ENCODE data around the gene PLAC9.

Gene PLAC9

DNA sequence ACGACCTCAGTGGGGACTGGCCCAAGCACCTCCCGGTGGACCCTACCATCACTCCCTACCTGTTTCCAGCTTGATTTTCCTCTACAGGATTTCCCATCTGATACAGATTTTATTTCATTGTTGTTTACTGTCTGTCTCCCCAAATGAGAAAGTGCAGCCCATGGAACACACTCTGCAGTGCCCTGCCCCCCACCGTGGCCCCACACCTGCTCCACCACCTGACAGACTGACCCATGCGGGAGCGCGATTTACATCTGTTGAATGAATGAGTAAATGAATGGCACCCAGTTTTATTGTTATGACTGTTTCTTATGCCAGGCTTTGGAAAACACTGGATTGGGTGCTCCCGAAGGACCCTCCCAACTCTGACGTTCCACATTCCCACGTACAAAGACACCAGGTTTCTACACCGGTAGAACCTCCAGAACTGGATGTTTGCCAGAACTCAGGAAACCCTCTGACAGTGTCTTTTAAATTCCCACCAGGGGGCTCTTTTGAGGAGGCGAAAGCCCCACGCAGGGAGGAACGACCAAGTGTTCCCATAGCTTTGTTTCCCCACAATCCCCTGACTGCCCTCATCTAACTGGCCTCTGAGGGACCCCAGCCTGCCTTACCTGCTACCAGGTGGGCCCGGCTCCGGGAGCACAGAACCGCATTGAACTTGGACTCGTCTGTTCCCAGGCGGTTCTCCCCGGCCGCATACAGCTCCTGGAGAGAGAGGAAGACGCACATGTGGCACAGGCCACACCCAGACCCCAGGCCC is 29.0 kb downstream of the PLAC9 start:
- no peak for DNase-seq

DNA sequence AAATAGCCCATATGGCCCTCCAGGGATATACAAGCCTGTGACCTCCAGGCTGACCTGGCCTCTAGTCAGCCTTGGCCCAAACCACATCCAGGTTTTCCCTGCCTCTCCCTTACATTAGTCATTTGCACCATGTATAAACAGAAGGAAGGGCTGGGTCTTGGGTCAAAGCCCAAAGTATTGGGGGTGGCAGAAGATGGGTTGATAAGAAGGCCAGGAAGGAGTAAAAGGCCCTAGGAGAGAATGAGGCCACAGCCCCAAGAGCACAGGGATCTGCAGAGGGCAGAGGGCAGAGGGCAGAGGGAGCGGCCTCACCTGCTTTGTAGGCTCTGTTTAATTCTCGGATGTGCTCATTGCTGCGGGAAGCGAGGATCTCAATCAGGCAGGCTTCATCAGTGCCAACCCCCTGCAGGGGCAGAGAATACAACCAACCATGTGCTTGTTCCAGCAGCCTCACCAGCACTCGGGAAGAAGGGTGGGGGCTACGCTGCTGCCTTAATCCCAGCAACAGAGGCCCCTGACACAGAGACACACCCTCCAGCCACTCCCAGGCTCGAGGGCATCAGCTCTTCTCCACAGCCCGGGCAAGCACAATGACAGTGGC is 31.3 kb downstream of the PLAC9 start:
- DNase-seq: no peak

DNA sequence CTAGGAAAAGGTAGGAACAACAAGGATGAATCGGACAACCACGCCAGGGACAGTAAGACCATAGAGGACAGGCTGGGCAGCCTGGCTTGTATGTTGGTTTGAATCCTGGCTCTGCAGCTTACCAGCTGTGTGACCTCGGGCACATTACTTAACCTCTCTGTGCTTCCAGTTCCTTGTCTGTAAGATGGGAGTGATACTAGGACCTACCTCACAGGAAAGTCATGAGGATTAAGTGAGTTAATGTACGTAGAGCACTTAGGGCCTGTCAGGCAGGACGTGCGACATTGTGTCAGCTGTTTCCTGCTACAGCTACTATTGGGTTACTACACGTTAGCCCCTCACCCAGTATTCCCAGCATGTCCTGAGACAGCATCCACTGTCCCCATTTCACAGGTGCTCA is 32.1 kb downstream of the PLAC9 start:
- DNase-seq: no peak

DNA sequence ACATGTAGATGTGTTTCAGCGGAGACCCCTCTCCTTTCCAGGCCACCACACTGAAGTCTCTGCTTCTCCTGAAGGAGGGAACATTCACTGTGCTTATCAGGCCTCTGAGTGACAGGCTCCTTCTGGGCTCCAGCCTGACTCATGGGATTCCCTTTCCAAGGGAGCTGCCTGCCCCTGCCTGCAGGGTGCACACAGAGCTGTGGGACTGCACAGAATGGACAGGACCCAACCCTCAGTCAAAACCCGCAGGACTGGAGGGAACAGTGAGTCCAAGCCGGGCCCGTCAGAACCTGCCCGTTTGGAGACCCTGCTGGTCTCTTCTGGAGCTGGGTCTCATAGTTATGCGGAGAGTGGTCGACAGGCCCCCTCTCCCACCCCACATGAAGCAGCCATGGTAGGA is 32.6 kb downstream of the PLAC9 start:
- no peak for DNase-seq

DNA sequence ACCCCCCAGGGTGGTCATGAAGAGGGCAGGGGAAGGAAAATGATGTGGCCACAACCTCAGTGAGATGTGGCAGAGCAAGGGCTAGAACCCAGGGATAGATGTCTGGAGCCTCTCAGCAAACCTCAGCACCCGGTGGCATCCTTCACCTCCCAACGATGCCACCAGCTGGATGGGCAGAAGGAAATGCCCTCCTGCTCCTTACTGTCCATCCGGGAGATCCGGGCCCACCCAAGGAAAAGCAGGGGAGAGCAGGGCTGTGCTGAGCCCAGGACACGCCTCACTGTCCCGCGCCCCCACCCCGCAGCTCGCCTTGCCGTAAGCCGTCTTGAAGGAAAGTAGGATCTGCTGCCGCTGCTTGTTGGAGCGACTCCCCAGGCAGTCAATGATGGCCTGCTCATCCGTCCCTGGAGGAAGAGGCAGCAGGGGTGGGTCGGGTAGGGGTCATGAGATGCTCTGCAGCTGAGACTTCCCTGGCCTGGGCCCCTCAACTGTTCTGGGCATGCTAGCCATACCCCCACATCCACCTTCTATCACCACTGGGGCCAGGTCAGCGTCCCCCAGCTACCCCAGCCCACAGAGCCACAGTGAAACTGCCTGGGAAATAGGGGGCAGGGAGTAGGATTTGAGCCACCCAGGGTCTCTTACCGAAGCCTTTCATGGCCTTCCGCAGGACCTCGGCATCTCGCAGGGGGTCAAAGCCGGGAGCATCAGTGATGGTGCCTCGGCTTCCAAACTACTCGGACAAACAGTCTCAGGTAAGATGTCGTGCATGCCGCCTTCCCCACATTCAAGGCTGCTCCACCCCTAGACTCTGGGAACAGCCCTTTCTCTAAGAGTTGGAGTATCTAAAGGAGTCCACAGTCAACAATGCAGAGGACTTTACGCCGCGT is 34.3 kb downstream of the PLAC9 start:
- no peak for DNase-seq

DNA sequence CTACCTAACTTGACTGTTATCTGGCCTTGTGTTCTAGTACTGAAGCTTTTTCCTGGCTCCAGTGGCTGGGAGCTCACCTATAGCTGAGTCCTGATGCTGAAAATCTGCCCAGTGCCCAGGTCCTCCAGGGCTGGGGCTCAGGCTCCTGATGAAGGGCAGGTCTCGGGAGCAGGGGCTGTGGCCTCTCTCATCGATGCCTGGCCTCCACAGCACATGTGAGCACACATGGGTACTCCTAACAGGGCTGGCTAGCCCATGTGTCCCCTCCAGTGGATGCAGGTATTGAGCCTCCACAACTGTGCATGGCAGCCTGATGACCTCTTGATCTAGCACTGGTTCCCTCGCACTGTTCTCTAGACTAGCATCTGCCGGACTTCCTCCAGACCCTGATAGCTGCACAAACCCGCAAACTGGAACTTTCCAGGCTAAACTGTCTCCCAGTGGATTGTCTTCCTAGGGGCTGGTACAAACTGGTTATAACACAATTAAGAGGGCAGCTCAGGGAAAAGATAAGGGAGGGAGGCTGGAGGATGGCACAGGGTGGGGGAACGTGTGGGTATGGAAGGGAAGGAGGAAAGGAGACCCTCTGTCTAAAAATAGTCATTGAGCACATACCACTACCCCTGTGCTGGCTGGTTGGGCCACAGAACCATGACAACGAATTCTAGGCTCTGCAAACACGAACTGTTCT is 35.1 kb downstream of the PLAC9 start:
- no peak for DNase-seq

DNA sequence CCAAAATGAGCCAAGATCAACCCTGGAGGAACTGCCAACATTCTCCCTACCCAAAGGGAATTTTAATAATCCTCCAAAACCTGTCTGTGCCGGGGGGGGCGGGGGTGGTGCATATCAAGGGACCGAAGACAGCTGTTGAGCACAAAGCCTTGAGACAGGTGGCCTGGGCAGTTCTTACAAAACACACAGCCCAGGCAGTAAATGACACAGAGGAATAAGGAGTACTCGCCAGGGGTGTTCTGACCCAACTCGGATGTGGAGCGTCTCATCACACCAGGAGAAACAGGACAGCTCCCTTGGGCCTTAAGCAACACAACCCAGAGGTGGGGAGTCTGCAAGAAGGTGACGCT is 35.6 kb downstream of the PLAC9 start:
- DNase-seq: no peak

DNA sequence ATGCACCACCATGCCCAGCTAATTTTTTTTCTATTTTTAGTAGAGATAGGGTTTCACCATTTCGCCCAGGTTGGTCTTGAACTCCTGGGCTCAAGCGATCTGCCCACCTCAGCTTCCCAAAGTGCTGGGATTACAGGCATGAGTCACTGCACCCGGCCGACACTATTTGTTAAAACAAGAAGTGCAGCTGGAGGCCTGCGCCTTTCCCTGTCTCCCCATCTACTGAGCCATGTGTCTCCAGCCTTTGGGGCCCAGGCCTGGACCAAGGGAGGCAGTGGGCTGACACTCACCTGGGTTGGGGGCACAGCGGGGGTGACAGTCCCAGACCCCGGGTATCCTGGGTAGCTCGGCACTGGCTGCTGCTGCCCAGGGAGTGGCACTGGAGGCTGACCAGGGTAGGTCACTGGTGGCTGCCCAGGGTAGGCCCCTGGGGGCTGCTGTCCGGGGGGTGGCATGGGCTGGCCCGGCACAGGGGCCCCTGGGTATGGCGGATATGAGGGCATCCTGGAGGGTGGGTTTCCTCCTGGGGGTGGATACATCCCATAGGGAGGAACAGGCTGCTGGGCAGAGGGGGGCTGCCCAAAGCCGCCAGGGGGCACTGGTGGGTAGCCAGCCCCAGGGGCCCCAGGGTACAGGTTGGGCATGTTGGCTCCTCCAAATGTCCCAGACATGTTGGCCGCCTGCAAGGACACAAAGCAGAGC is 36.3 kb downstream of the PLAC9 start:
- peak; percentile 18 for DNase-seq

DNA sequence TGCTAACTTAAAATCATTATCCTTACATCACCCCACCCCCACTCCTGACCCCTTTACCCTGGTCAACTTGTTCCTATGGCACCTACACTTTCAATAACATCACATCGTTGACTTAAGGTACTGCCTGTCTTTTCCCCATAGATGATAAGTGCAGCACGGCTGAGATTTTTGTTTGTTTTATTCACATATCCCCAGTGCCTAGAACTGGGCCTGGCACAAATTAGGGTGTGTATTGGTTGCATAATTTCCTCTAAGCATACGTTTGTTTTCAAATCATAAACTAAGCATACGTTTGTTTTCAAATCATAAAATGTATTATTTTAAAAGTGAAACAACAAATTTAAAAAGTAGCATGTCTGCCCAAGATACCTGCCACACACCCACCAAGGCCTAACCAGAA is 37.5 kb downstream of the PLAC9 start:
- no peak for DNase-seq

DNA sequence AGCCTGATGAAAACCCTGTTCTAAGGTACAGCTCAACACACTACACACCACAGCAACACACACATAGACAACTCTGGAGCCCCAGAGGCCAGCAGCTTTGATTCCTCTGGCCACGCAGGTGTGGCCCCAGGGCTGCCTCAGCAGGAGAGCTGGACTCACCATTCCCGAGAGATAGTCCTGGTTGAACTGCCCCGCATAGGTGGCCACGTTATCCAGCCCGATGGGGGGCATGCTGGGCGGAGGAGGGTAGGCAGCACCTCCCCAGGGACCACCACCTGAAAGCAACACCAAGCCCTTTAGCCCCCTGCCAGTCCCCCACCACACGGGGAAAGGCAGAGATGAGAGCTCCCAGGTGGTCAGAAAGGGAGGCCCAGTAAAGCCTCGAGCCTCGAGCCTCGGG is 38.1 kb downstream of the PLAC9 start:
- no peak for DNase-seq

DNA sequence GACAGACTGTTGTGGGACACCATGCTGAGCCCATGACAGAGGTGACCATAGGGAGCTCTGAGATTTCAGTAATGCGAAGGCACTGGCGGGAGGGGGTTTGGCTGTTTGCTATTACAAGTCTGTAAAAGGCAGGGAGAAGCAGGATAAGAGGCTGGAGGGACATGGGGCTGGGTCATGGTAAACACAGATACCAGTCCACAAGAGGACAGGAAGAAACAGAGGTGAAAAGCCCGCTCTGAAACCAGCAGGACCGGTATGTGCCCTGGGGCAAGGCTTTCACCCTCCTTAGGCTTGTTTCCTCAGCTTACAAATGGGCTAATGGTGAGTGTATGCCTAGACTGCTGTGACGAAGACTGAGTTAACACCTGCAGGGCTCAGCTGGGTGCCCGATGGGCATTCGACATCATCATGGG is 38.7 kb downstream of the PLAC9 start:
- no peak for DNase-seq

DNA sequence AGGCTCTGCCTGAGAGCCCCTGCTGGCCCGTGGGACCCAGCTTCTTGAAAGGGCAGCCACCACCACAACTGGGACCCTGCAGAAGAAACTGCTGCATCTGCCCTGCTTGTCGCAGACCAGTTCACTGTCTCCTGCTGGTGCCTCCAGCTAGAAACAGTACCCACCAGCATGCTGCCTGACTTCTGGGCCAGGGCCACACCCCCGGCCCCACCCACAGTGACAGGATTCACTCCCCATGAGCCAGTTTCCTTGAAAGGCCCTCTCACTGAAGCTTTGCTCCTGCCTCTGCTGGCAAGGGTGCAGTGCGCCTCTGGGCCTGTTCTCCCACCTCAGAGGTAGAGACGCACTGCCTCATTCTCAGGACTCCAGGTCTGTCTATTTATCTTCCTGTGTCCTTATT is 40.4 kb downstream of the PLAC9 start:
- DNase-seq: no peak

DNA sequence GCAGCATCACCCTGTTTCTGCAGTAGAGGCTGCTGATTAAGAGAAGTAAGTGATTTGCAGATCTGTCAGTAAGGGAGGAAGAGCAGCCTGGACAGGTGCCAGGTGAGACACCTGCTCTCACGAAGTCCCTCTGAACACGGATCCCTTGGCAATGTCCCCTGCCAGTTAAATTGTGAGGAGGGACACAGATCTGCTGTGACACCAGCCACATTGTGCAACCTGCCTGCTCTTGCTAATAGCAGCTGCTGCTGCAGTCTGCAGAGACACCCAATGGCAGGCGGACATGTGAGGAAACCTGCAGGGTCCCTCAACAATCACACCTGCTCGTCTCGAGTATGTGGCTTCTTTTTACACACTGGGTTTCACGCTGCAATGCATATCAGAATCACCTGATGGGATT is 40.9 kb downstream of the PLAC9 start:
- DNase-seq: no peak

DNA sequence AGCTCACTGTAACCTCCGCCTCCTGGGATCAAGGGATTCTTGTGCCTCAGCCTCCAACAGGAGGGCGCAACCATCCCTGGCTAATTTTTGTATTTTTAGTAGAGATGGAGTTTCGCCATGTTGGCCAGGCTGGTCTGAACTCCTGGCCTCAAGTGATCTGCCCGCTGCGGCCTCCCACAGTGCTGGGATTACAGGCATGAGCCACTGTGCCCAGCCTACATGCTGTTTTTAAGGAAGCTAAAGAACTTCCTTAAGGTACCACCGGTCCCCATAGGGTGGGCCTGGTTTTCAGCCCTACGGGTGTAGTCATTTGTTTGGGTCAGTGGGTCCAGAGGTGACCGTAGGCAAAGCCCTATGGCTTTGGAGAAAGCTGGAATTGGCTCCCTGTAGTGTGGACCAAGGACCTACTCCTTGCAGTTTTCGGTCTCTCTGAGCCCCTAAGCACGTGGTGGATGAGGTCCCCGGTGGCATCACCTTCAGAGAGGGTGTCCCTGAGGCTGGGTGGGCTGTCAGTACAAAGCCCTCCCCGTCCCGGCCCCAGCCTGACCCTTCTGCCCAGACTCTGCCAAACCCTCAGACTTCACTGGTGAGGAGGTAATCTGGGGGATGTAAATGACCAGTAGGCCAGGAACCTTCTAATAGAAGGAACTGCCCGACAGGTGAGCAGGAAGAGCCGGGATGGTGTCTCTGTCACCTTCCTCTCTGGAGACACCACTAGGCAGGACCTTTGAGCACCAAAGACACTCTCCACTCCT is 42.3 kb downstream of the PLAC9 start:
- DNase-seq: no peak

DNA sequence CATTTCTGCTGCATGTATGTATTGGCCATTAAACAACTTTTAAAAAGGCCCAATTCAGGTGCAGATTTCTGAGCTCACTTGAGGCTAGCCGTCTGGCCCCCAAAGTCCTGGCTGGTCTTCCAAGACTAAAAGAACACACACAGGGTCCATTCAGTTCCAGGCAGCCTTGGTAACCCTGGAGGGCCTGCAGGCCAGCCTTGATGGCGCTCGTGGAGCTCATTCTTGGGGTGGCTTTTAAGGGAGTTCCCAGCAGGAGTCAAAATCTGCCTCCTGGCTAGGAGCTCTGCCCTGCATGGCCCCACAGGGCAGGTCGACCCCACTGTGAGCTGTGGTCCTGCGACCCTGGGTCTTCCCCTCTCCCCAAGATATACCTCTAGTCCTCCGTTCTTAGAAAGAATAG is 44.0 kb downstream of the PLAC9 start:
- DNase-seq: no peak

DNA sequence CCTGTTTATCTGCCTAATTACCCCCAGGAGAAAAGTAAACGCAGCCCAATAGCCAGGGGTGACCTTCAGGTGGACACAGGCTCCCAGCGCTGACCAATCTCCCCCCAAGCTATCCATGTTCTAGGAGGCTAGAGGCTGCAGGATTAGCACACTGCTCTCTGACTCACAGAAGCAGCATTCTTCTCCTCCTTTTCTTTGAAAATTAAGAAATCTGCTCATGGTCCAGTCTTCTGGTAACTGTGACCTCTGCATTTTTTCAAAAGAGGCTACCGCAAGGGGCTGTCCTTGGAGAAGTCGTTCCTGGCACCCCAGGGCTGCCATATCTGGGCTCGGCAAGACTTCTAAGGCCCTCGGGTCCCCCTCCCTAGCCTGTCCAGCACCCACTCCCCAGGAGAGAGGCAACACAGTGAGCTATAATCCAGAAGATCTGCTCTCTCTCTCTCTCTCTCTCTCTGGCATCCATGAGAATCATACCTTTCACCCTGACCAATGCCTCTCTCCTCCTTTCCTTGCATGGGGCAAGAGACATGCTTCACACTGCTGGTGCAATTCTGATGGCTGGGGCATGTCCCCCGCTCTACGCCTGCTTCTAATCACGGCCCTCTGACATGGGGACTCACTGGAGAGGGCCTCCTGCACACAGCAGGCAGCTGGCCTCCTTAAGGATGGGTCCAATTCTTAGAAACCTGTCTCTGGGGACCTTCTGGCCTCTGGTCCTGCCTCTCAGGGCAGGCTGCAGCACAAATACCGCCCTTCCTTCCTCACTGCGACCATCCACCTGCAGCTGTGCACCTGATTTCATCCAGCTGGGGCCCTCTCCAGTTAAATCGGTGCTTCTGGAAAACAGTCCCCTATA is 45.5 kb downstream of the PLAC9 start:
- DNase-seq: no peak

DNA sequence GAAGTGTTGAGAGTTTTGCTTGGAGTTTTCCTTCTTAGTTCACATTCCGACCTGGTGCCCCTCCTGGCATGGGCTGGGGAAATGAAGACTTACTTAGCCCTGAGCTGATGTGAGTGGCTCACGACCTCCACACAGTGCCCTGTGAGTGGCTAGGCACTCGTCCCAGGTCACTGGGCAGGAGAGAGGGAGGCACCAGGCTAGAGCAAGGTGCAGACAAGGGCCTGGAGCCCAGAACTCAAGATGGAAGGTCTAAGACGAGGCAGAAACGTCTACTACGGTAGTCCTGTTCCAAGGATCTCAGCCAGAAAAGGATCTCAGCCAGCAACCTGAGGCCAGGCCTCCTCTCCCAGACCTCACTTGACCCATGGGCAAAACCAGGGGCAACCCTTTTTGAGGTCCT is 50.5 kb downstream of the PLAC9 start:
- DNase-seq: no peak

DNA sequence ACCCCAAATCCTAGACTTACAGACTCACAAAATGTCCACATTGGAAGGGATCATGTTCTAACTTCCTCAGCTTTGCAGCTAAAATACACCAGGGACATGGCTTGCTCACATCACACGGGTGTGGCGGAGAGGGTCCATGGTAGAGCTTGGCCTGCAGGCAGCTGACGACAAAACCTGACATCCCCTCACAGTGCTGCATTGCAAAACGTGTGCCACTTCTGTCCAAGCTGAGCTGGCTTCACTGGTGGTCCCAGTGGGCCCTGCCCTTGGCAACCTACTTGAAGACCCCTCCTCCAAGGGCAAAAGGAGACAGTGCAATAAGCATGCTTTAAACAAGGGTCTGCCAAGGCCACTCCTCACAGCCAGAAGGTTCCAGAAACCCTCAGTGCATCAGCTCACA is 50.9 kb downstream of the PLAC9 start:
- no peak for DNase-seq

DNA sequence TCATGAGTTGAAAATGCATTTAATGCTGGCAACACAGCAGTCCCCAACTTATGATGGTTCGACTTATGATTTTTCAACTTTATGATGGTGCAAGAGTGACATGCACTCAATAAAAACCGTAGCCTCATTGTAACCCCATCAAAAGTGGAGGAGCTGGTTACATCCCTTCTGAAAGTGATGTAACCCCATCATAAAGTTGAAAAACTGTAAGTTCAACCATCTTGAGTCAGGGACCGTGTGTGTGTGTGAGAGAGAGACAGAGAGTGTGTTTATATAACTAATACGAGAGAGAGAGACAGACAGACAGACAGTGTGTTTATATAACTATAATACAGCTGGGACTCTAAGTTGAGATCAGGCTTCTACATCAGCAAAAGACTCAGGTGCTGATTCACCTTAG is 51.8 kb downstream of the PLAC9 start:
- no peak for DNase-seq

DNA sequence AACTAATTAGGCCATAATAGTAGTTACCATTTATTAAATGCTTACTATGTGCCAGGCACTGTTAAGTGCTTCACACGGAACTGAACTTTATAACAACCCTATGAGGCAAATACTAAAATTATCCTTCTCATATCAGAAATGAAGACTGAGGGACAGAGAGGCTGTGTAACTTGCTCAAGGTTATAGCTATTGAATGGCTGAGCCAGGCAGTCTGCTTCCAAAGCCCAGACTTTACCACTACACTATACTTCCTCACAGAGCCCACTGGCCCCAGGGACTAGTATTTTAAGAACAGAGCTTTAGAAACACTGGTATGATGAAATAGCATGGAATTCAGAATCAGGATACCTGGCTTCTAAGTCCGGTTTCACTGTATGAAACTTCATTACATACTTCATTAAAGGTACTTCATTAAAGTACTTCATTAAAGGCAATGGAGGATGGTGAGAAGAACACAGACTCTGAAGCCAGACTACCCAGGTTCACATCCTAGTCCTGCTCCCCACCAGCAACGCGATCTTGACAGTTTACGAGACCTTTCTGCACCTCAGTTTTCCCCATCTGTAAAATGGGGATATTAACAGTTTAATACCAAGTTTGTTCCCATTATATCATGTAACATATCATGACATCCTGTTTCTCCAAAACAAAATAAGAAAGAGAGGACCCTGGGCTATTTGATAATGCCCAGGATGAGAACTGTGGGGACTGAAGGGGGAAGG is 53.2 kb downstream of the PLAC9 start:
- no peak for DNase-seq

All from stimulated activated CD4-positive, alpha-beta T cell treated with anti-CD3 and anti-CD28 coated beads, Interleukin-4, amount 100 ng/mL, for 1 hour (primary cell).